ENCODE measurements around the gene SIAH3. TPM values are rescaled to one million over a fixed set of nuclear protein-coding genes. Genes with fewer than 3 reads are reported as not detected.

The SIAH3 gene
- total RNA-seq, 3 donors from 2014 or later (not counting 1 experiment from before 2014, with no cell fraction given), result not detected

GRCh38 chr13:45808925-45809324 lies 42.6 kb downstream of the SIAH3 start:
- Mint-ChIP-seq H3K9me3 (no peaks in the 10 kb centered on the region), H3K27me3 (ENCODE audit: low read depth in 2 of 2) (peaks cover 0 to 13% of the 10 kb centered on the region in 2 donors), H3K36me3 (no peaks in the 10 kb centered on the region), H3K27ac (no peak overlapping the region), H3K4me1 (no peaks in the 10 kb centered on the region), H3K4me3 (no peak overlapping the region)
- Histone ChIP-seq H3K4me3 (ENCODE audit: low read length) (no peak overlapping the region), H3K4me1 (ENCODE audit: control insufficient read depth, insufficient read depth, low read length) (no peaks in the 10 kb centered on the region), H3K36me3 (ENCODE audit: control insufficient read depth, insufficient read depth, low read length) (no peaks in the 10 kb centered on the region), H3K27me3 (ENCODE audit: control insufficient read depth, insufficient read depth, low read length) (no peaks in the 10 kb centered on the region), H3K9me3 (ENCODE audit: control insufficient read depth, insufficient read depth, low read length) (no peaks in the 10 kb centered on the region), H3K27ac (ENCODE audit: low read length) (no peak overlapping the region)
- TF ChIP-seq CTCF (IDR thresholded peaks at IDR 0.05), result no peak
- WGBS (ENCODE audit: insufficient coverage), result 95% methylated on average over 6 of the region's 6 CpGs
- no peak for ATAC-seq
- no peak for DNase-seq
- intact Hi-C loops (cut with micrococcal nuclease), result loop anchor here (10.0 kb wide), 1 partner anchor 516 kb away; no protein-coding TSS in a partner anchor

- Mint-ChIP-seq H3K9me3 (no peaks in the 10 kb centered on the region), H3K27ac (no peak overlapping the region), H3K36me3 (no peaks in the 10 kb centered on the region), H3K4me3 (no peak overlapping the region), H3K27me3 (ENCODE audit: low read depth in 2 of 2) (peaks cover 3 to 13% of the 10 kb centered on the region in 2 donors), H3K4me1 (no peaks in the 10 kb centered on the region)
- WGBS (ENCODE audit: insufficient coverage), result 66% methylated on average over 3 of the region's 3 CpGs
- intact Hi-C loops (cut with micrococcal nuclease), result loop anchor here (10.0 kb wide), 1 partner anchor 517 kb away; no protein-coding TSS in a partner anchor
- no peak for TF ChIP-seq CTCF (IDR thresholded peaks at IDR 0.05)
- DNase-seq (peak in 1 of 2 donors; percentile 58), ATAC-seq (peak in 1 of 3 donors; percentile 37)
- no peaks in the 10 kb centered on the region for H3K36me3 ChIP-seq (ENCODE audit: control insufficient read depth, insufficient read depth, low read length)
- no peak overlapping the region for H3K27ac ChIP-seq (ENCODE audit: low read length)
- H3K9me3 ChIP-seq (ENCODE audit: control insufficient read depth, insufficient read depth, low read length), result no peaks in the 10 kb centered on the region
- no peaks in the 10 kb centered on the region for H3K4me1 ChIP-seq (ENCODE audit: control insufficient read depth, insufficient read depth, low read length)
- no peaks in the 10 kb centered on the region for H3K27me3 ChIP-seq (ENCODE audit: control insufficient read depth, insufficient read depth, low read length)
- no peak overlapping the region for H3K4me3 ChIP-seq (ENCODE audit: low read length)
Observed at GRCh38 chr13:45807520-45808099, 43.9 kb downstream of the SIAH3 start.

GRCh38 chr13:45800485-45800884 lies 51.1 kb downstream of the SIAH3 start:
- no peaks in the 10 kb centered on the region for H3K4me1 ChIP-seq (ENCODE audit: control insufficient read depth, insufficient read depth, low read length)
- Mint-ChIP-seq H3K4me3 (no peak overlapping the region), H3K9me3 (no peaks in the 10 kb centered on the region), H3K27me3 (ENCODE audit: low read depth in 2 of 2) (peaks cover 2 to 8% of the 10 kb centered on the region in 2 donors), H3K36me3 (no peaks in the 10 kb centered on the region), H3K27ac (no peak overlapping the region), H3K4me1 (no peaks in the 10 kb centered on the region)
- TF ChIP-seq CTCF (IDR thresholded peaks at IDR 0.05), result no peak
- H3K4me3 ChIP-seq (ENCODE audit: low read length), result no peak overlapping the region
- no peak overlapping the region for H3K27ac ChIP-seq (ENCODE audit: low read length)
- DNase-seq (no peak), ATAC-seq (no peak)
- no peaks in the 10 kb centered on the region for H3K9me3 ChIP-seq (ENCODE audit: control insufficient read depth, insufficient read depth, low read length)
- no peaks in the 10 kb centered on the region for H3K36me3 ChIP-seq (ENCODE audit: control insufficient read depth, insufficient read depth, low read length)
- WGBS (ENCODE audit: insufficient coverage), result 97% methylated on average over 5 of the region's 5 CpGs
- intact Hi-C loops (cut with micrococcal nuclease), result loop anchor here (10.0 kb wide), 1 partner anchor 524 kb away; no protein-coding TSS in a partner anchor
- H3K27me3 ChIP-seq (ENCODE audit: control insufficient read depth, insufficient read depth, low read length), result no peaks in the 10 kb centered on the region

- Mint-ChIP-seq H3K4me3 (no peak overlapping the region), H3K9me3 (no peaks in the 10 kb centered on the region), H3K27ac (no peak overlapping the region), H3K27me3 (ENCODE audit: low read depth in 2 of 2) (peaks cover 0 to 8% of the 10 kb centered on the region in 2 donors), H3K36me3 (no peaks in the 10 kb centered on the region), H3K4me1 (no peaks in the 10 kb centered on the region)
- no peaks in the 10 kb centered on the region for H3K9me3 ChIP-seq (ENCODE audit: control insufficient read depth, insufficient read depth, low read length)
- intact Hi-C loops (cut with micrococcal nuclease), result no loop called here
- no peaks in the 10 kb centered on the region for H3K36me3 ChIP-seq (ENCODE audit: control insufficient read depth, insufficient read depth, low read length)
- H3K4me1 ChIP-seq (ENCODE audit: control insufficient read depth, insufficient read depth, low read length), result no peaks in the 10 kb centered on the region
- H3K4me3 ChIP-seq (ENCODE audit: low read length), result no peak overlapping the region
- DNase-seq, result no peak
- no peak for ATAC-seq
- no peak overlapping the region for H3K27ac ChIP-seq (ENCODE audit: low read length)
- no peak for TF ChIP-seq CTCF (IDR thresholded peaks at IDR 0.05)
- H3K27me3 ChIP-seq (ENCODE audit: control insufficient read depth, insufficient read depth, low read length), result no peaks in the 10 kb centered on the region
- 82% methylated on average over 2 of the region's 3 CpGs for WGBS (ENCODE audit: insufficient coverage)
Observed at GRCh38 chr13:45799451-45799850, 52.1 kb downstream of the SIAH3 start.

Measured in natural killer cell (primary cell).